Stimulated activated naive CD4-positive, alpha-beta T cell (primary cell): ENCODE data around the gene ANXA6.
A peak's percentile ranks its signal among the peaks of the same experiment; 100 is the strongest.

Experiments
- DNase-seq, 6 experiments: peaks; one replicate each; lab custom pipeline; 2025; lab: John Stamatoyannopoulos, UW

ANXA6 gene

DNA sequence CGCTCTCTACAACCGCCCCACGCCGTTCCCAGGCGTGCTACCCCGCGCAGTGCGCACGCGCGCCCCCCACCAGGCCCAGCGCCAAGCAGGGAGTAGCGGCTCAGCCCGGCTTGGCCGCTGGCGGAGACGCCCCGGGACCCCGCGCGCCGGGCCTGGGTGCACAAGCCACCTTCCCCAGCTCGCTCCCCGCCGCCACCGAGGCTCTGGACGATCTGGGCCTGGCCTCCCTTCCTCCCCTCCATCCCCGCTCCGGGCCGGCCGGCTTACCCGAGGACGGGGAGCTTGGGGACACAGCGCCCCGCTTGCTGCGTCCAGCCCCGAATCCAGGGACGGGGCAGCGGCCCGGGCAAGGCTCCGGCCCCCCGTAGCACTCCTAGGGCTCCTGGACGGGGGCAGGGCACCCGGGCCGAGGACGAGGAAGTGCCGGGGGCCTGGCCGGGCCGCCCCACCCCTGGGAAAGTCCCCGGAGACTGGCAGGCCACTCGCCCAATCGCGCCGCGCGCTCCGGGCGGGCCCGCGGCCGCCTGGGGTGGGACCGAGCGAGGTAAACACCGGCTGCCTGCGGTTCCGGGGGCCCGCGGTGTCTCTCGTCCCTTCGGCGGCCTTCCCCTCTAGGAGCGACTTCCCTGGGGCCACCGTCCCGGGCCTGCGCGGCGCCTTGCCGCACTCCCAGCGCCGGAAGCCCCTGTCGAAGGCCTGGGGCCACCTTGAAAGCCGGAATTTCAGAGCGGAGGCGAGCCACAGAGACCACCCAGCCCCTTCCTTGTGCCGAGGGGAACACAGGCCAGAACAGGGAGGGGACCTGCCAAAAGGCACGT is 76.8 kb downstream of the ANXA6 start, which contains the start of gene TNIP1:
TNIP1 (minus strand) TSS at position 422 of the 818 bp plus-strand sequence. CDS start 15,939 bp downstream, outside the sequence.
- peak; percentile 80 to 90 (median 88) for DNase-seq

DNA sequence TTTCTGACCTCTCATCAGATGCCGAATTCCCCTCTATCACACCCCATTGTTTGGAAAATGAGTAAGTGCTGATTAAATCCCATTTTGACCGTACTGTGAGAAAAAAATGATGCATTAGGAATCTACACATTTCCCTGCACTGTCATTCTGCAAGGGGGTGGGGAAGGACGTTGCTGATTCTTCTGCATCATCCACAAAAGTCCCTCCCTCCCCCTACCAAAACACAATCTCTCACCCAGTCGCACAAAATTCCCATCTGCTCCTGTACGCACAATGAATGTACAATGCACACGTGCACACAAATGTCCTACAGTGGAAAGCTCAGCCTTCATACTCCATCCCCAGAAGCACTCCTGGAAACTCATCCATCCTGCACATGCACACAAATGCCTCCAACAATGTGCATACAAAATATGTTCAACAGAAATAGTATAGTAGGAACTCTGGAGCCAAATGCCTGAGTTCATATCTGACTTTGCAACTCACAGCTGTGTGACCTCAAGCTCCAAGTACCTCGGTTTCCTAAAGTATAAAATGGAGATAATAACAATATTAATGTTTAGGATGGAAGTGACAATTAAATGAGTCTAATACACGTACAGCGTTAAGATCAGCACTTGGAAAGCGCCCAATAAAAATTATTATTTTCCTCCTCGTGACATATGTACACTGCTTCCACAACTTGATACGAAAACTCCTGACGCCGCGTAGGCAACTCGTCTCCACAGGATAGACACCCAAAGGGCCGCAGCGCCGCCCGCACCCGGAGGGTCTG is 77.6 kb downstream of the ANXA6 start:
- no peak for DNase-seq

DNA sequence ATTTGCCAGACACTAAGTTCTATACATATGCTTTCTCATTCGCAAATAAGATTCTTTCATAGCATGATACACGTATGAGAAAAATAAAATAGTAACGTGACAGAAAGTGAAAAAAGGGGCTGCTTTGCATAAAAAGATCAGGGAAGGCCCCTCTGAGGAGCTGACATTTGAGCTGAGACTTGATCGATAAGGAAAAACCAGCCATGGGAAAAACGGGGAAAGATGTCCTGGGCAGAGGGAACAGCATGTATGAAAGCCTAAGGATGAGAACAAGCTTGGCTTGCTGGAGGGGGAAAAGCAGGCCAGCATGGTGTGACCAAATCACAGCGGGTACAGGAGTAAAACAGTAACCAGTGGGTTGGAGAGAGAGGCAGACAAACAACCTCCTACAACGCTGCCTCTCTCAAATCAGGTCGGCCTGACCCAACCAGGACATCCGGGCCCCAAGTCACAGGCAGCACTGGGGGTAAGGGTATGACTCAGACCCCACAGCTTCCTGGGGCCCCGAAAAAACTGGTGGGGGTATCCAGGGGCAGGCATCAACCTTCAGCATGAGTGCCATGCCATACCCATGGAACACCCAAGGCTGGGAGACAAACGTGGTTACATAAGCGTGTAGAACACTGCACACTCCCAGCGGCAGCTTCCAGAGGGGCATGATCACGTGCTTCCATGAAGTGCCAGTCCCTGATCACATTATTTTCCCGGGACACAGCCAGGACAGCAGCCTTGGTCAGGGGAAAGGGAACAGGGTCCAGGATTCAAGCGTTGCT is 78.9 kb downstream of the ANXA6 start:
- no peak for DNase-seq

DNA sequence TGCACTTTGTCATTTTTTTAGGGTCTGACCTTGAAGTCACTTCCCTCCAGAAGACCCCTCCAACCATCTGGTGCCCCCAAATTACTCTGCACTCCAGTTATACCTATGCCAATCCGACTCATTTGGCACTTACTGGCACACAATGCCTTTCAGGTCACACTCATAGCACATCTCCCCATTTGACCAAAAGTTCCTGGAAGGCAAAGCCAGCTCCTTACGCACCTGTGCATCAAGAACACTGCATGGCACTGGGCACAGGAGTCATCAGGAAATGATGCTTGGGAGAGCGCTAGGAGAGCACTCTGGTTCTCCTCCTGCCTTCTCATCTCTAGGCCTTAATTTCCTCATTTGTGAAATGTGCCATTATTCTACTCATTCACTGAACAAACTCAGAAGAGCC is 79.6 kb downstream of the ANXA6 start:
- no peak for DNase-seq

DNA sequence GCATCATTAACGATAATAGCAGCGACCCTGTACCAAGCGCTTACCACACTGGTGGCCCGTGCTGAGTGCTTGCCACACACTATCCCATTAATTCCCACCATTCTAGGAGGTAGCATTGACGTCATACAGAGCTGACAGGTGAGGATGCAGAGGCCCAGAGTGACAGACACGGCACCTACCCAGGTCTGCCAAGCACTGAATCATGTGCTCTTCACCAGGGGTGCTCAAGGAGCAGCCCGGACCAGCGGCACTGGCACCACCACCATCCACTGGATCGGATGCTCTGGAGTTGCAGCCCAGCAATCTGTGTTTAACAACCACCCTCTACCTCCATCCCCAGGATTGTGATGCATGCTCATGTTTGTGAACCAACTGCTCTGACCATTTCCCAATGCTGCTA is 80.2 kb downstream of the ANXA6 start:
- no peak for DNase-seq

DNA sequence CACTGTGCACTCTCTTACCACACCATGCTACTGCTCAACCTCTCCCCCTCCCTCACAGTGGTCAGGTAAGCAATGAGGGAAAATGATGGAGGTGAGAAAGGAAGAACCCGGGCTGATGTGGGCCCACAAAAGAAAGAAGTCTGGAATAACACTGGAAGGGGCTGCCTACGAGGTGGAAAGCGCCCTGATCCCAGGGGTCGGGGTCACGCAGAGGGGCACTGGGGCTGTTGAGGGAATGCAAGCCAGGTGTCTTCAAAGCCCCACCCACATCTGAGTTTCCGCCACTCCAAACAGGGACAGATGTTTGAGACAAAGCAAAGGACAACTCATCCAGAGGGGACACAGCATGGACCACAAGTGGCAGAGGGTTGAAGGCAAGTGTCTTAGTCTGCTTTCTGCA is 81.0 kb downstream of the ANXA6 start:
- no peak for DNase-seq

DNA sequence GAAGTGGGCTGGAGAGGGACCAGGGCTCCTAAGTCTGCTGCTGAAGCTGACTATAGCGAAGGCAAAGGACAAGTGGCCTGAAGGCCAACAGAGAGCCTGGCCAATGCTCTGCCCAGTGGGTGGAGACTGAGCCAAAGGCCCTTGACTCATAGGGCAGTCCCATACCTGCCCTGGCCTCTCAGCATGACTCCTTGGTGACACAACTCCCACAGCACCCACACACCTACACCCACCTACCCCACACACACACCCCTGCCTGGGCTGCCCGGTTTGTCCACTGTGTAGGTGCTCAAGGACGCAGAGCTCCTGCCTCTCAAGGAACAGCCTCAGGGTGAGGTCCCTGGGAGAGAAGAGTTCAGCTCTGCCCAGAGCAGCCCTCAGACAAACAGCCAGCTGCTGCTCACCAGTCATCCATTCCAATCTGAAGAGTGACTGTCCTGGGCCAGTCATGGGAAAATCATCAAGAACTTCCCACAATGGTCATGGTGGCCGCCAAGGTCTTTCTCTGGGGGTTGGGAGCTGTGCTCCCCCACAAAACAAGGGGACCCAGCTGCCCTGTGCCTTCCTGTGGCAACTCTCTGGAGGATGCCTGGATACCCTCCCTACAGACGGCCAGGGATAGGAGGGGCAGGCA is 81.8 kb downstream of the ANXA6 start:
- DNase-seq, result no peak

DNA sequence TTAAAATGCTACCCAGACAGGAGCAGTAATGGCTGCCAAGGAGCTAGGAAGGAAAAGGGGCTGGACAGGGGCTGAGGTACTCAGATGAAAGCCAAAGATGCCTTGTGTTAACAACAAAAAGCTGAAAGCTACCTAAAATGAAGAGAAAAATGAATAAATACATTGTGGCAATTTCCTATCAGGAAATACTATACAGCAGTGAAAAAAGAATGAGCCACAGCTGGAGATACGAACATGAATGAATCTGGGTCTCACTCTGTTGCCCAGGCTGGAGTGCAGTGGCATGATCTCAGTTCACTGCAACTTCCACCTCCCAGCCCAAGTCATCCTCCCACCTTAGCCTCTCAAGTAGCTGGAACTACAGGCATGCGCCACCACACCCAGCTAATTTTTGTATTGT is 83.0 kb downstream of the ANXA6 start:
- DNase-seq, result no peak

DNA sequence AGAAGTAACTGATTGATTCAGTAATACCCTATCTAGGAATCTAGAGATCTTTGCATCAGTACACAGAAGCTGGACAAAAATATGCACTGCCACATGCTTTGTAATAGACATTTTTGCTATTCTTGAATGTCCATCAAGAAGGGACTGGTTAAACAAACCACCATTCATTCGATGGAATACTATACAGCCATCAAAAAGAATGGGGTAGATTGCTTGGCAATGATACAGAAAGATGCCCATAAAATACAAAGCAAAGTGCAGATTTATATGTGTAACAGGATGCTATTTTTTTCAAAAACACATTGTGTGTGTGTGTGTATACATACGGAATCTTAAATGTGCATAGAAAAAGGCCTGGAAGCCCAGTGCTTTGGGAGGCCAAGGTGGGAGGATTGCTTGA is 84.3 kb downstream of the ANXA6 start:
- no peak for DNase-seq

DNA sequence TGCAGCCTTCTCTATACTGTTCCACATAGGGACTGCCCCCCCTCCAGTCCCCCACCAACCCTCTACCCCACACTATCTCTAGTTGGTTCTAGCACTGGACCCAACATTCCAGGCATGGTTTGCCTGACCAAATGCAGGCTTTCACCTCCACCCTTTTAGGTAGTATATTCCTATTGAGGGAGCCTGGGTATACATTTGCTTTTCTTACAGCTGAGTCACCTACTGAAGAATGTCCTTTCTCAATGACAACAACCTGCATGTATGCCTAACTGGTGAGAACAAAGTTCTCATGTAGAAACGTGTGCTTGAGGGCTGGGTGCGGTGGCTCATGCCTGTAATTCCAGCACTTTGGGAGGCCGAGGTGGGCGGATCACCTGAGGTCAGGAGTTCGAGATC is 85.0 kb downstream of the ANXA6 start:
- DNase-seq, result no peak

DNA sequence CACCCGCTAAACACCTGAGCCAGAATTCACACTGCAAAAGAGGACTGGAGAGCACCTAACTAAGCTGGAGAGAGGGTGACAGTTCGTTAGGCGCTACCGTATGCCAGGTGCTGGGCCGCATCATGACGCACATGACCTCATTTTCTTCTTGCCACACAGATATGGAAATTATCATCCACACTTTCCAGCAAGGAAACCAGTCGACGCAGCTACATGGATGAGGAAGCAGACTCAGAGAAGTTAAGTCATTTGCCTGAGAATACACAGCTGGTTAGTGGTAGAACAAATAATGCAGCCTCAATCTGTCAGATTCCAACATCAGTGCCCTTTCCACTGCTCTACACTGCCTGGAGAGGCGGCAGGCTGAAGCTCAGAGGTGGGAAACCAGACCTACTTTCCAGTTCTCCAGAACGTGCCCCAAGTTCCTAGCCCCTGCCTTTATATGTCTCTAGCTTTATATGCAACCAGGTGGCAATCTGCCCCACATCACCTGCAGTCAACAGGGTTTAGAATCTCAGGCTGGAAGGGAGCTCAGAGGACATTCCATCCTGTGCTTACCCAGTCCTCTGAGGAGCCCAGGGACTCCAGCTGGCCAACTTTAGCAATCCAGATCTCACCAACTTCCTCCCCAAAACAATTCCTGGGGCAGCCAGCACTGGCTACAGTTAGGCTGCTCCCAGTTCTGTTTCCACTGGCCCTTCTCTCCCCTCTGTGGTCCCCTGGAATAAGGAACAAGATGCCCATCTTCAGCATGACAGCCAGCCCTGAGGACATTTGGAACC is 85.5 kb downstream of the ANXA6 start:
- no peak for DNase-seq

DNA sequence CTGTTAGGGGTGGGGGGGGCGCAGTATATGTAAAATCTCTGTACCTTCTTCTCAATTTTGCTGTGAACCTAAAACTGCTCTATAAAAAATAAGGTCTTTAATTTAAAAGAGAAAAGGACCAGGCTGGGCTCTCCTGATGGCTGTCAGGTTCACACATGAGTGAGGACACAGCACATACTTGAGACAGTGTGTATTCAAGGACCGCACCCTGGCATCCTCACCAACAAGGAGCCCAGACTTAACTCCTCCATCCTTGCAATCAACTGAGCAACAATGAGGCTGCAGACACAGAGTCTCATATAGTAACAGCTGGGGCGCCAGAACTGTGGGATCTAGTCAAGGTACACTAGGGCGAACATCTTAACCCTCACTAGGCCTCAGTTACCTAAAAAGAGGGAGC is 86.6 kb downstream of the ANXA6 start:
- no peak for DNase-seq

DNA sequence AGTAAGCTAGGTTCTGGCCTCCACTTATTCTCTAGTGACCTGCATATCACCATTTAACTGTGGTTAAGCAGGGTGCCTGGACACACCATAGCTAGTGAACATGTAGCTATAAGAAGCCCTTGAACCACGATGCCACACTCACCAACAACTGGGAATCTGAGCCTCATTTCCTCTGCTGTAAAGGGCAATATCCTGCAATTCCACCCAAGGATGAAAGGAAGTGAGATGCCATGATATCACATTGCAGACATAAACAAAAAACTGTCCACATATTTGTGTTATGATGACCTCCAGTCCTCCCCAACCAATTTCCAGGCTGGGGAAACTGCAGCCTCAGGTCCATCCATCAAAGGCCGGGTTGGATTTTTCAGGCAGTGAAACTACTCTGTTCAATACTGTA is 87.1 kb downstream of the ANXA6 start:
- no peak for DNase-seq

DNA sequence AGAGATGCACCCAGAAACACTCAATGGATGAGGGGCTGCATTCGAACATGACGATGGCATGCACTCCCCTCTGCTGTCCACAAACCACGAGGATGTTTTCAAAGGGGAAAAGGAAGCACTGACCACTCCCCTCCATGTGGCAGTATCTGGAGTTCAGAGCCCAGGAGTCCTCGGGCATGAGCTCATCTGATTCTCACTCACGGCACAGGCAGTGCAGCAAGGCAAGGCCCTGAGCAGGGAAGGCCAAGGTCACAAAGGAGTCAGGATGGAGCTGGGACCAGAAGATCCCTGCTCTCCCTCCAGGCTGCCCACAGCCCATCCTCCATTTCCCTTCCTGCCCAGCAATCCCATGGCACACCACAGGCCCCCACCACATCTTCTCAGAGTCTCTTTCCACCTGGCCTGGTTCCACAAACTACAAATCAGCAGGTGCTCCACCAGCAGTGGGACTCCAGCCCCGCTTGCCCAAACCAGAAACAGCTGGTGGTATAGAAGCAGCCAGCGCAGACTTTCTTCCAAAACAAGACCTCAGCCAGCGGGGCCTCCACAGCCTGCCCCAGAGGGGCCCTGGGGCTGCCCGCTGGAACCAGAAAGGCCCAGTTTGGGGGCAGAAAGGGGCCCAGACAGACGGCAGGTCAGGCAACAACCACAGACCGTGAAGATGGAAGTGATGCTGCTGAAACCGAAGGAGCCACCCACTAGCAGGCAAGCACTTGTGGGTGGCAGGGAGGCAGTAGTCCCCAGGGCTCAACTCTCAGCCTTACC is 89.0 kb downstream of the ANXA6 start:
- no peak for DNase-seq

DNA sequence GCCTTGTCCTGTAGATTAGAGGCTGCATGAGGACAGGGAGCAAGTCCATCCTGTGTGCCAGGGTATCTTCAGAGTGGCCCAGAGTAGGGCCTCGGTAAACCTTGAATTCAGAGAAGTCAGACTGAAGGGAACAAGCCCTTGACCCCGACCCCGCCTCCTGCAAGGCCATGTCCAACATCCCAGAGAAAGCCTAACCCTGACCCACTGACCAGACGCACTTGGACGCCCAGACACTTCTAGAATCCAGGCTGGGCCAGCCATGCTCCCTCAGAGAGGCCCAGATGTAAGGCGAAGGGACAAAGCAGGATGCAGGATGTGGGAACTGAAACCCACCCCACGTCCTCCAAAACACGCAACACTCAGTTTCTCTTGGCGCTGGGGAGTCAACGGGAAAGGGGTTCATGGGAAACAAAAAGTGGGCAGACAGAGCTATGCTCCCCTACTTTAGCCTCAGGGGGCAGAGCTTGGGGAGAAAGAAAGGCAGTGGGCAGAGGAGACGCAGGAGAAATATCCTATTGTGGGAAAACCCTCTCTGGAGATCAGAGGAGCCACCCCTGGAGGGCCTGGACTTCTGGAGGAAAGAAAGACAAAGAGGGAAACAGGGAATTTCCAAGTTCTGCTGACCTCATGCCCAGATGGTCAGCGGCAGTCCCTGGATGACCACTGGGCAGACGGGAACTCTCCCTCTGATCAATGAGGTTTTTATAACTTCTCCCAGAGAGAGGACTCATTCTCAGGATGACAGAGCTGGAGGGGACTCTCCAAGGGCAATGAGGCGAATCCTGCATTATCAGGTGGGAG is 89.7 kb downstream of the ANXA6 start:
- DNase-seq, result no peak

DNA sequence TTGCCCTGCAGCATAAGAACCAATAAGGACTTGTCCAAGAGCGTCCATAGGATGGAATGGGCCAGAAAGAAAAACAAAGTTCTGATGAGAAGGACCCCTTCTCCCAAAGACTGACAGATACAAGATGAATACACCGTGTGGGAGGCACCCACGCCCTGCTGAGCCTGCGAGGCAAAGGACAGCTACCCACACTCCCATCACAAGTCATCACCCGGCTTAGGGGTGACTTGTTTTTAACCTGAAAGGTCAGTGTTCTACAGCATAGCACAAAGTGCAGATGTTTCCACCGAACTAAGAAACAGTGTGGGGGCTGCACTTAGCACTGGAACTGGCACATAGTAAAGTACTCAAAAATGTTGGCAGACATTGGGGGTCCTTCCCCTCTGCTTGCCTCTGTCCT is 90.7 kb downstream of the ANXA6 start:
- DNase-seq, result no peak

DNA sequence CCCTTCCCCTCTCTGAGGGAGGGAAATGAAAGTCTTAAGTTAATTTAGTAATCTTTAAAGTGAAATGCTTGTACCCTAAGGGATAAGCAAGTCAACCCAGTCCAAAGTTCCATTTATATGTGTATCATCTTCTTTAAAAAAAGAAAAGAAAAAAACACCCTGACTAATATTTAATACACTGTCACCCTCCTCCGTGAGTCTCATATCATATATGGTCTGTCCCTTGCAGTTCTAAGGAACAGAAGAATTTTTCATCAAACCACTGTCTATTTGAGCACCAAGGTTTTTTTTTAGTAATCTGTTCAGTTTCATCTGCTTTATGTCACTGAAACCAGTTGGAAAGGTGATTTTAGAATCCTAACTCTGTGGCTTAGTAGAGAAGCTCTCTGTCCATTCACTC is 92.0 kb downstream of the ANXA6 start:
- DNase-seq, result no peak

DNA sequence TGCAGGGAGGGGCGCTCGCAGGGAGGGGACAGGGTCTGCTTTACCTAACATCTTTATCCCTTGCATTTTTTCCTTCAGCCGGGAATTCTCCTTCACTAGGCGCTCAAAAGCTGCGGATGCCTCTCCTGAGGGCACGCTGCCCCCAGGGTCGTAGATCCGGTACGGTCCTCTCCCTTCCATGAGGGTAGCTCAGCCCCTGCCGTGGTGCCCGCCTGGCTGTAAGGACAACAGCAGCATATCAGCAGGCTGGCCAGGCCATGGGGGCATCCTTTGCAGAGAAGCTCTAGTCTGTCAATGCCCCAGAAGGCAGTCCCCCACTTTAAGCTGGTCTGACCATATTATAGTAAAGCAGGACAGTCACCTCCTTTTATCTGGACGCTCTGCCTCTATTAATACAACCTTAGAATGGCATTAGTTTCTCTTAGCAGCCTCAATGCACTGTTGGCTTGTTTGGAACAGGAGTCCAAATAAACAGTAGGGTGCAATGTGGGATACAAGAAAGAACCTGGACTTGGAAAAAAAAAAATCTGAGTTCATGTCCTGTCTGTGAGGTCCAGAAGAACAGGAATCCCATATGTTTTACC is 92.6 kb downstream of the ANXA6 start:
- DNase-seq, result no peak
